ENCODE results near the gene TNFAIP2.

DNA sequence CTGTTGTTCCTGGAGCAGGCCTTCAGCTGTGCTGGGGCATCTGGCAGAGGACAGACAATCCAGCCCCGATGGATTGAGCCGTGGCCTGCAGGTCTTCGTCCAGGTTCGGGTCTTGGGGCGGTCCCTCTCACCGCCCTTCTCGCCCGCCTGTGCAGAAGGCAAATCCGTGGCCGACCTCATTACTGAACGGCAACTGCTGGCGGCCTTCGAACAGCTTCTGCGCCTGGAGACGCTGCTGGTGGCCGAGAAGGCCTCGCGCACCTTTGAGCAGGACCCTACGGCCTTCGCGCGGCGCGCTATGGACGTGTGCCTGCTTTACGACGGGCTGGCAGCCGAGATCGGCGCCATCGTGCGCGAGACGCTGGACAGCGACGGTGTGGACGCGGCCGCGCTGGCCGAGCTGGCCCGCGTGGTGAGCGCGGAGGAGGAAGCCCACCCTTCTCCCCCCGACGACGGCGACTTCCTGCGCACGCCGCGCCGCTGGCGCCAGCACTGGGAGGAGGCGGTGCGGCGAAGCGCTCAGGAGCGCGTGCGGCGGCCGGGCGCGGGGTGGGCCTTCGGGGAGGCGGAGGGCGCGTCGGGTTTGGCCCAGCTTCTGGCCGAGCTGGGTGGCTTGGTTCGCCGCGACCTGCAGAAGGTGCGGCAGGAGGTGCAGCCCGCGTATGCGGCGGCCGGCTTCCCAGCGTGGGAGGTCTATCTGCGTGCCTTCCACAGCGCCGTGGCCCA, 21.1 kb upstream of the TNFAIP2 start:
- TF ChIP-seq CTCF (IDR thresholded peaks at IDR 0.05) = no peak
- TF ChIP-seq EP300 (IDR thresholded peaks at IDR 0.05) = no peak
- no peak for TF ChIP-seq POLR2A (IDR thresholded peaks at IDR 0.05)

Data from ovary (tissue), 3 donors.